HG02798 (cell line): Measurements from ENCODE around the gene DAAM1.

ENCODE experiments used
- ATAC-seq: cut with Tn5 transposase; IDR thresholded peaks from one replicate; pipeline ENCODE4 v1.9.1; 2021; ENCODE audit warnings: mild to moderate bottlenecking; ENCODE audit not compliant: unreplicated experiment, poor library complexity

DAAM1 gene

DNA sequence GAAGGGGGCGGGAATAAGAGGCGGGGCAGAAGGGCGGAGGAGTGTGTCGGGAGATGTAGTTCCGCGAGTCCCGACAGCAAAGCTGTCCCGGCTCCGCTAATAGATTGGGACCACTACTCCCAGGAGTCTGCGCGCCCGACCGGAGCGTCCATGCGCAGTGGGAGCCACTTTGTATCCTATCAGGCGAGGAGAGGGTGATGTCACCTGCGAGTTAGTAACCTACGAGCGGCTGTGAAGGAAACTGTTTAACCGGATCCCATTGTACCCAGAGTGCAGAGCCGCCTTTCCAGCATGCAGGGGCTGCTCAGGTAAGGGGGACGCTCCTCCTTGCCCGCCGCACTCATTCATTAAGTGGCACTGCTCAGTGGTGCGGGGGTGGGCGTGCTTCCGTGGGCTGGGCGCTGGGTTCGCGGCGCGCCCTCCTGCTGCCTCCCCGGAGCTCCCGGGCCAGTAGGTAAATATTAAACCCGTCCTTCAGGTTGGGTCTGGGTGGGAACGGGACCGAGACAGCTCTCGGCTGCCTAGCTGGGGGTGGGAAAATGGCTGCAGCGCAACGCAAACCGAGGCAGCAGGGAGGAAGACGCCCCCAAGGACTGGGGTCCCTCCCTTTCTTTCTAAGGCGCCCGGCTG is at the start of gene DAAM1:
Gene DAAM1, plus strand, starts transcription at position 207 of the 630 bp plus-strand sequence. CDS start 74,811 bp downstream, outside the sequence.
- ATAC-seq: peak; percentile 91

DNA sequence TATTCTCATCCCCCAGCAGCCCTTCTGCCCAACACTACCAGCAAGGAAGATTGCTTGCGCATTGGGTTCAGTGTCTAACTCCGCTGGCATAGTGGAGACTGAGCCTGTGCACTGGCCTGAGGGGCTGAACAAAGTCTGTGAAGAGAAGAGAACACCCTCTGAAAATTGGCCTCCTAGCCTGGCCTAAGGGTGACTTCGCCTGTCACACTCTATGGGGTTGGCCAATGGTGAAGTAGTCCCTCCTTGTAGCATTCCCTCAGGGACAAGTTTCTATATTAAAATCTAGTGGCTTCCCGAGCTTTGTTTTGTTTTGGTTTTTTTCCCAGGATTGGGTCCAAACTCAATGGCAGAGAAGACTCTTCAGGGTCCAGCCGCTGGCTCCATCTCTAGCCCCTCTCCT is 49.1 kb upstream of the DAAM1 start:
- ATAC-seq: no peak

DNA sequence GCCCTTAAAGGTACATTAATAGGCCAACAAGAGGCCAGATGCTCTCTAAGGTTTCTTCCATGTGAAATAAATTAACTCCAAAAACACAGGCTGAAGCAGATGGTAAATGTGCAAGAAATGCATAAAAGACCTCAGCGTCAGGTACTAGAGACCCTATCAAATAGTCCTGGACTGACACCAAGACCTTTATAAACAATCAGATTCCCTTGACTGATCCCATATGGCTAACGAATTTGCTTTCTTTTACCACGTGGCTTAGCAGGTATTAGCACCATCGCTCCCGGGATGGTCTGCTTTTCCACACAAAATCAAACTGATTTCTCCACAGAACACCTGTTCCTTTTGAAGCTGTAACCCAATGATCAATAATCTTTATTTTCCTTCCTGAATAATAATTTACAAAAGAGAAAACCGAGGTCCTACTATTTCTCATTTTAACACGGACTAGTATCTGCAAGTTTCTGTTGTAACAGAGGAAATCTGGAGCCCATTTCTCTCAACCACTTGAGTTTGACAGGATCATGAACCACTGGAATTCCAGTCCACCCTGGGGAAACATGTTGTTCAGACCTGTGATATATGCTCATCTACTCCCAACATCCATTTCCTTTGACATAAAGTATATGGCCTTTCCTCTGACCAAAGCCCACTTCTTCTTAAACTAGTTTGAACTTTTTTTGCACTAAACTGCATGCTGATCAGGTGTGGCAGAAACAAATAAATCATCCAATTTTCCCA is 48.2 kb upstream of the DAAM1 start:
- ATAC-seq: no peak

DNA sequence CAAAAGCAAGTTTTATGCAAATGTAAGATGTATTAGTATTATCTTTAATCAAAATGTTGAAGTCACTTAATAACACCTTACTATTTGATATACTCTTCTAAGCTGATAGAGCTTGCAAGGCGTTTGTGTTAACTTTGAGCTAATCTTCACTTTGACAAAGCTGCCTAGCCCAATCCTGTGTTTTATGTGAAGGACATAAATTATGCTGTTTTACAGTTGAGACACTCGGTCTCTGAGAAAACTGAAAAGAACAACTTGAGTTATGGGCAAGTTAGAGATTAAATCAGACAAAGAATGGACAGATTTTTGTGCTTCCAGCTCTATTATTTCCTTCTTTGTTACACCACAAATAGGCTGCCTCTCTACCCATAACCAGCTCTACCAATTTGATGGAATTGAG is 42.0 kb upstream of the DAAM1 start:
- no peak for ATAC-seq

DNA sequence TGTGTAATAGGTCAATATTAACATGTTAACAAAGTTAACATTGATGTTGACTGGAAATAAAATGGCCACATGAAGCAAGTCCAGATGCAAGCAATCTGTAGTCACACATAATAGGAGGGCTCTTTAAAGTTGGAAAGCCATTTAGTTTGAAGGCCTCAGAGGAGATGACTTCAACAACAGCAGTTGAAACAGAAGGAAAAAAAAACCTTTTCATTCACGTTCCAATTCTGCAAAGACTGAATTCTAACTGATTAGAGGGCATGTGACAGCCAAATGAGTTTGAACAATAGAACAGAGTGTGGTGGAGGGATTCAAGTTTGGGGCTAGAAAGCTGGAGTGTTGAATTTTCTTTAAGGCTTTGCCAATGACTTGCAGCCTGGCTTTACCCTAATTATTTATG is 41.5 kb upstream of the DAAM1 start:
- ATAC-seq: no peak

DNA sequence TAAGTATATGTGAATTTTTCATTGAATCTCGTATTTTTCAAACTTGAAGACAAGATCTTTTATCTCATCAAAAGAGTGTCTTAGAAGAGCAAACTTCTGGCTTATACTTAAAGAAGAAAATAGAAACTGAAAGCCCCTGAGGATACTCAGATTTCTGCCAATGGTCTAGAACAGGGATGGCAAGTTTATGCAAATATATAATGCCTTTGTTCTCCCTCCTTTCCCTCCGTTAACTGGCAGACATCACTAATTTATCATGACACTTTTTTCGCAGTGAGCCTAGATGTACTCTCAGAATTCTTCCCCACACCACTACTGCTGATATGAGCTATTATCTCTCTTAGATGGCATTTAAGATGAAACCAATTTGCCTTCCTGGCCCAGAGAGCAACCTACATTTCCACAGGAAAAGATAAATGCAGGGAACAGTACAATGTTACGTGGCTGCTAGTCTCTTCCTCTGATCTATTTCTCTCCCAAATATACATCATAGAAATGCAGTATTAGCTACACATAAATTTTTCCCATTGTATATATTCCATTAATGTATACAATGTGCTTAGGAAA is 40.0 kb upstream of the DAAM1 start:
- peak; percentile 61 for ATAC-seq

DNA sequence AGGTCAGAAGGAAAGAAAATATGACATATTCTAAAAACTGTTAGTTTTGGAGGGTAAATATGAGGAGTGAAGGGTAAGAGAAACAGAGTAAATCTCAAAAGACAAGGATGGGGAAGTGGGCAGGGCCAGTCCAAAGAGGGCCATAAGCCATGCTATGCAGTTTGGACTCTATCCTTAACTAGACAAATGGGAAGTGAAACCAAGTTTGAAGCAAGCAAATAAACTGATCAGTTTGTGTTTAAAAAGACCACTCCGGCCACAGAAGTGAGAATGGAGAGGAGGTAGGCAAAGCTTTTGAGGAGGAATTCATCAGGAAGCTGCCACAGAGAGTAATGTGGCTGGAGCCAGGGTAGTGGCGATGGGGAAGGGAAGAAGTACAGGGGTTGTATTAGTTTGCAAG is 37.5 kb upstream of the DAAM1 start:
- peak; percentile 66 for ATAC-seq

DNA sequence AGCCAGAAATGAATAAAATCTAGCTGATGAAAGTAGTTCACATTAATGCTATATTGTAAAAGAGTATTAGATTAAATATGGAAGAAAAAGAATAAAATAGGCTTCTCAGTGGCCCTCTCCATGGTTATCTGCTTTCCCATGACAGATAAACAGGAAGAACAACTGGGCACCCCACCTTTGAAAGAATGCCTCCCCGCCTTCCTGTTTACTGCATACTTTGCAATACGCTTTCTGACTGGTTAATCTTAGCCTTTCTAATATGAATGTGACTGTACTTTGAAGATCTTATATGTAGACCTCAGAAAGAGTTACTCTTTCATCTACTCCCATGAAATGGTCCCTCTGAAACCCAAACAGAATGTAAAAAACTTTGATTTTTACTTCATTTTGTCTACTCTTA is 34.1 kb upstream of the DAAM1 start:
- ATAC-seq: no peak

DNA sequence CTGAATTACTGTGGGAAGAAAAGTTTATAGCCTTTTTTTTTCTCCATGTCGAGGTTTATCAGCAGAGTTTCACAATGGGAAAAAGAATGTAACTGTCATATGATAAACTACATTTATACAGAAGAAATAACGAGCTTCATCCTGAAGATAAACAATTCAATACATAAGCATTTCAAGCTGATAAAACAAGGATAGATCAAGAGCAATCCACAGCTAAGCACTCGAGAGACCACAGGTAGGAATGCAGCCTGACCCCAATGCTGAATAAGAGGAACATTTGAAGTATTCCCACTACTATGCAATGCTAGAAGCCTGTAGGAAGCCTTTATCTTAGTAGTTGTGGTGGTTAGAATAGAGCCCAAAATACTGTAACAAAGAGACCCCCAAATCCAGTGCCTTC is 32.6 kb upstream of the DAAM1 start:
- ATAC-seq: no peak

DNA sequence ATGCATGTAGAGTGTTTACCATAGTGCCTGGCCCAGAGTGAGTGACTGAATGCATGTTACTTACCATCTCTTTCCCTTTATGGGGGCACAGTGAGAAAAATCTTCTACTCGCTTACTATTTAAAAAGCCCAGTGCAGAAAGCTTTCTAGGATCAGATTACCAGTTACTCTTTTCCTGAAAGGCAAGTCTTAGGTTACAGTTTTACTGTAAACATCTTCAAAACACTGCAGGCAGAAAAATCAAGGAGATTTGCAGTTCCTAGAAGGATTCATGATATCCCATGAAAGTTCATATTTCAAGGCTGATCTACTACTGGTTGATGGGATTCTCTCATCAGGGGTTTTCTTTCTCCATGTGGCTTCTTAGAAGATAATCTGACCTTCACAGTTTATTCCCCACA is 29.3 kb upstream of the DAAM1 start:
- ATAC-seq: no peak

DNA sequence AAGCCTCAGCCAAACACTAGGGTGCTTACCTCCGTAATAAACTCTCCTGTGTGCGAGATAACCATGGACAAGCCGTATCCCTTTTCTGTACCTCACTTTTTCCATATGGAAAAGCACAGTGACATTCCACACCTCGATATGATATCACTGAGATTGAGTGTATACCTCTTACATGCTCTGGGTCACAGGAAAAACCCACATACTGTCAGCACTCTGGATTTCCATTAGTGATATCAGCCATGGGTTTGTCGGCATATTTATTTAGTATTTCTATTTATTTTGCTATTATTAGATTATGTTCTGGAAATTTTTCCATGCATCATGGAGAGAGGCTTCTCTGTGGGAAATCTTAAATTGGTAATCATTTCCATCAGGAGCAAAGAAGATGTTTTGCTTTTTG is 28.0 kb upstream of the DAAM1 start:
- ATAC-seq: no peak

DNA sequence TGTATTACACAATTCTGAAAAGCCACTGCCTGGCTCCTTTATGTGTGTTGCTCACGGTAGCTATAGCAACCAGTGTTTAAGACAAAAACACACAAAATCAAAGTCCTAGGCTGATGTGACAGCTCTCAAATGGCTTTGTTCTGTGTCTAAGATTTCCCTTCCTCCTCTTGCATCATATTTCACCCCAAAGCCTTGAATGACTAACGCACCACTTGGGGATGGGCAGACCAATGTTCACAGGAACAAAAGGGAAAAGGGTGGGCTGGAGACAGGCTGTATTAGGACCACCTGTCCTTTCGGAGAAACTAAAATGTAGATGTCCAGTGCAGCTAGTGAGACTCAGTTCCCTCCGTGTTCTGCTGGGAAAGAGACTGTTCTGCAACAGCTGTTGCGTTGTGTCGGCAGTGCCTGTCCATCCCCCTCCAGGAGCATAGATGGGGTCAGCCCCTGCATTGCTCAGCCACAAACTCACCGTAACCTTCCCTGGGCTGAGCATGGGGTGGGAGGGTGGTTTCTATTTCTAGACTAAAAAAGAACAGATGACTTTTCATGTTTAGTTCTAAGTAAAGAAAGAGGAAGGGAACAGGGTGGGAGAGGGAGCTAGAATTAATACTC is 26.8 kb upstream of the DAAM1 start:
- ATAC-seq: peak; percentile 60

DNA sequence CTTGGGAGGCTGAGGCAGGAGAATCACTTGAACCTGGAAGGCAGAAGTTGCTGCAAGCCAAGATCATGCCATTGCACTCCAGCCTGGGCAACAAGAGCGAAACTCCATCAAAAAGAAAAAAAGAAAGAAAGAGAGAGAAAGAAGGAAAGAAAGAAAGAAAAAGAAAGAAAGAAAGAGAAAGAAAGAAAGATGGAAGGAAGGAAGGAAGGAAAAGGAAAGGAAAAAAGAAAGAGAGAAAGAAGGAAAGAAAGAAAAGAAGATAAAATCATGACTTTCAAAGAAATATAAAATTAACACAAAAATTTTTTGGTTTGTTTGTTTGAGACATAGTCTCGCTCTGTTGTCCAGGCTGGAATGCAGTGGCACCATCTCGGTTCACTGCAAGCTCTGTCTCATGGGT is 22.2 kb upstream of the DAAM1 start:
- no peak for ATAC-seq

DNA sequence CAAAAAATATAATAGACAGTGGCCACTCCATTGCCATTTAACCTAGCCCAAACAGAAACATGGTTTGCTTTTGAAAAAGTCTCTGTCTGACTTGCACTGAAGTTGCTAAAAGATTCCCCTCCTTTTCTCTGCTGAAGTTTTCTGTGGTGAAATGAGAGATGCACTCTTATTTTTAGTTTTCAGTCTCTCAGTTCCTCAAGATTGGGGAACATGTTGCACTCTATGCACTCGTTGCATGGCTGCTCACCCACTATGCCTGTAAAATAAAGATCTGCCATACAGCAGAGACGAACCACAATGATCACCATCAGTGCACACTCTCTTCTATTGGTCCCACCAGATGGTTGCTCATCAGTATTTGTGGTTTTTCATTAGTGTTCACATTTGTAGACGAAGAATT is 13.1 kb upstream of the DAAM1 start:
- ATAC-seq: peak; percentile 99

DNA sequence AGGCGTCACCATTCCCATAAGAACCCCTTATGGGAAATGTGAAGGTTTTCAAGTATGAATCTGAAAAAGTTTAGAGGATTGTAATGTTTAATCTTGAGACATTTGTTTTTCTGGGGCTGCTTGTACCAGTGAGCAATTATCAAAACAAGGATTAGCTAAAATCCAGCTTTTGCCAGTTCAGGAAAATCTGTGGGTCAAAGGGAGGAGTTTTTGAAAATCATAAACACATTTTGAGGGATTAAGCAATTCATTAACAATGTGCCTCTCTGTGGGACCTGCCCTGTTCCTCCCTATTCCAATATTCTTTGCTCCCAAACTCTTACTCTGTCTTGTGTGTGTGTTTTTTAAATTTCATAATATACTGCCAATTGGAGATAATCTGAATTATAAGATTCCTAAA is 11.7 kb upstream of the DAAM1 start:
- no peak for ATAC-seq

DNA sequence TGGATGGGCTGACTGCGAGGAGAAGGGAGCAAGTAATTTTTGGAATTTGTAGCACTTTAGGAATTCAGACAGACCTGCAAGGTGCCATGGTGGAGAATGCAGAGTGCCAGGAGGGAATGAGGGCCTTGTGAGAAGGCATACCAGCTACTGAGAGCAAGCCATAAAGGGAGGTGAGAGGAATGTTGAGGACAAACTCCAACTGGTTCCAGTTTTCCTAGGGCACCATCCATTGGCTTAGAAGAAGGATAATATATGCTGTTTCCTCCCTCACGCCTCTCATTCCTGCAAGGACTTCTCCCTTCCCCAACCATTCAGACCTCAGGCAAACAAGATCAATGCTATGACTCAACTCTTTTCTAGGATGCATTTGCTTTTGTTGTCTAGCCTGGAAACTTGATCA is 11.2 kb upstream of the DAAM1 start:
- no peak for ATAC-seq

DNA sequence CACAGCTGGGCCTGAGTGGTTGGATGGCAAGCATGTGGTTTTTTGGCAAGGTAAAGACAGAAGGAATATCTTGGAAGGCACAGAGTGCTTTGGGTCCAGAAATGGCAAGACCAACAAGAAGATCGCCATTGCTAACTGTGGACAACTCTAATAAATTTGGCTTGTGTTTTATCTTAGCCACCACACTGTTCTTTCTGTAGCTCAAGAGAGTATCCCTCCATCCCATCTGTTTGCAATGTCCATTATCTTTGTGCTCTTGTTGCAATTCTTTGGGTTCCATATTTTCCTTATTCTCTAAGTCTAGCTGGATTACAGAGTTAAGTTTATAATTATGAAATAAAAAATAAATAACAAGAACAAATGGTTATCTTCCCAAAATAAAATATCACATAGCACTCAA is 6.7 kb upstream of the DAAM1 start:
- ATAC-seq: no peak

DNA sequence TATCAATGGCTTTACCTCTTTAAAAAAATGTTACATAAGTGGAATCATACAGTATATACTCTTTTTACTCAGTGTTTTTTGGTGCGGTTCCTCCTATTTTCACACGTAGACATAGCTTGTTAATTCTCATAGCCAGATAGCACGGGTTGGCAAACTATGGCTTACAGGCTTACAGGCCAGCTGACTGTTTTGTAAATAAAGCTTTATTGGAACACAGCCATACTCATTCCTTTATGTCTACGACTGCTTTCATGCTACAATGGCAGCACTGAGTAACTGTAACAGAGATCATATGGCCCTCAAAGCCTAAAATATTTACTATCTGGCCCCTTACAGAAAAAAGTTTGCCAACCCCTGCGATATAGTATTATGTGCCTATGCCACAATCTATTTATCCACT is 5.8 kb upstream of the DAAM1 start:
- ATAC-seq: no peak

DNA sequence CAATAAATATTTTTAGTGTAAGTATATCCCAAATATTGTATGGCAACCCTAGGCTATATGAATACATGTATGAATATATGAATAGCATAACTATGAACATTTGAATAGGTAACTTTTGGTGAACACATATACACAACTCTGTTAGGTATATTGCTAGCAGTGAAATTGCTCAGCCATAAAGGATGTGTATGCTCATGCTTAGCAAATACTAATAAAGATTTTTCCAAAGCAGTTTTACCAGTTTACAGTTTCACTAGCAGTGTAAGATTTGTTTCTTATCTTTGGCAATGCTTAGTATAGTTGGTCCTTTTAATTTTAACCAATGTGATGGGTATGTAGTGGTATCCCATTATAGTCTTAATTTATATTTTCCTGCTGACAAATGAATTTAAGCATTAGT is 5.3 kb upstream of the DAAM1 start:
- no peak for ATAC-seq

DNA sequence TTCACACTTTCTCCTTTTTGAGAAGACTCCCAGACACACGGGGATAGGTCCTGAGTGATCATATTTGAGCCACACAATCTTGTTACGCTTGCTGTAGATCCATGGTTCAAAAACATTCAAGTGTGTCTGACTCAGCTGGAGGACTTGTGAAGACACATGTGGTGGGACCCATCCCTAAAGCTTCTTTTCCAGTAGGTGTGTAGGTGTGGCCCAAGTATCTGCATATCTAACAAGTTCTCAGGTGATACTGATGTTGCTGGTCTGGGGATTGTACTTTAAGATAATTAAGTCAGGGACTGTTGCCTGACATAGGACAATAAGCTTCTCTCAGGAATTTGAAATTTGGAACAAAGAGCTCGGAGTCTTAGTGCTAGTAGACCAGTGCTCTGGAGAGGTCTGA is 4.1 kb upstream of the DAAM1 start:
- no peak for ATAC-seq

DNA sequence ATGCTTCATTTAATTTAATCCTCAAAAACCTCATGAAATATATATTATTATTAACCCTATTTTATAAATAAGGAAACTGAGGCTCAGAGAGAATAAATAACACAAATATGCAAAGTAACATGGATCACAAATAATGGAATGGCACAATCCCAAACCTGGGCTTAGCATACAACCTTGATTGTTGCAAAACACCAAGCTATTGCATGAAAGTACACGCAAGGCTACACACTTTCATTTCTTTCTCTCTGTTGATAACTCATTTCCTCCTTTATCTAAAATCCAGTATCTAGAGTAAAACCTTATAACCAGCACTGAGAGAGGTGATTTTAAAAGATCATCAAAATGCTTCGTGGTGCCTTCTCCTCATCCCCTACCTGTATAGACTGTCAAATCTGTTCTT is 2.8 kb upstream of the DAAM1 start:
- ATAC-seq: no peak

DNA sequence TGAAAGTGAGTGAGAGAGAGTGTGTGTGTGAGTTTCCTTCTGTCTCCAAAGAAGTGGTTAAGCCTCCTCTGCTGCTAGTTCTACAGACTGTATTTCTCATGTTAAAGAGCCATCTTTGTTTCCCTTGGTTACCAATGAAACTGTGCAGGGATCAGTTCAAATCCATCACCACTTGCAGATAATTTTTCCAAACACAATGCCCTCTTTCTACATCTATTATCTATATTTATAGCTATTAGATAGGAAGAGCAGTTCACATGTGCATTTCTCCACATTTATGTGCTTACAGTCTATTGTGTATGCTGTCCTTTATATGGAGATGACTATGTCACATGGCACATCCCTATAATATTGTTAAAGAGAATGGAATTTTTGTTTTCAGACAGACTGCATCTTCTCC is 2.2 kb upstream of the DAAM1 start:
- no peak for ATAC-seq
